K562 (cell line): ENCODE measurements around the gene MPZL1. TPM values are rescaled to one million over a fixed set of nuclear protein-coding genes. Genes with fewer than 3 reads are reported as not detected.

Experiments used
- CBX1 ChIP-seq: sonication (generic); IDR thresholded peaks from 2 replicates; pipeline ENCODE4 v1.6.1; 2016; ENCODE audit warnings: antibody characterized with exemption, low read depth, mild to moderate bottlenecking
- CHD2 ChIP-seq: IDR thresholded peaks from 2 replicates; pipeline ENCODE4 v1.6.1; 2011; ENCODE audit warnings: low read depth, low read length
- DIDO1 ChIP-seq: fragments of 450-650 bp; IDR thresholded peaks from 2 replicates; pipeline ENCODE4 v1.6.1; 2016; ENCODE audit warnings: low read depth, missing biosample characterization, missing genetic modification characterization
- HDAC6 ChIP-seq: IDR thresholded peaks from 2 replicates; pipeline ENCODE4 v1.6.1; 2012; ENCODE audit warnings: low read depth, mild to moderate bottlenecking, control low read depth, inconsistent platforms, low read length, moderate library complexity
- TGIF2 ChIP-seq: sonication (generic); formaldehyde crosslinking; IDR thresholded peaks from 2 replicates; pipeline ENCODE4 v1.8.1; 2022; ENCODE audit warnings: mild to moderate bottlenecking, missing genetic modification reagents, moderate library complexity
- TRIM24 ChIP-seq, 2 experiments: fragments of 450-650 bp; IDR thresholded peaks; 2 replicates each; pipeline ENCODE4 v1.6.1; 2016
- ZKSCAN1 ChIP-seq: fragments of 150-350 bp; IDR thresholded peaks from 2 replicates; pipeline ENCODE4 v1.6.1; 2016; ENCODE audit warnings: low read depth, low read length
- polyA plus RNA-seq, 8 experiments: library from polyadenylated mRNA; depleted of rRNA in 4 of 8; stranded (reverse) in 5 of 8; unstranded in 3 of 8; fragments of >200 nt; fragmentation: Nextera tagmentation in 2 of 8; fragmentation: Illumina TruSeq in 1 of 8; extraction: Ambion mirVana in 2 of 8; extraction: Trizol in 1 of 8; gene quantifications; 2 replicates each; pipeline versions ENCODE4 v1.2.1 to v1.2.3, GENCODE V29; 2011 to 2014; ENCODE audit warnings: inconsistent platforms in 1 of 8, missing spikeins in 1 of 8
- total RNA-seq, 7 experiments: library from RNA; depleted of rRNA in 6 of 7; stranded (reverse); fragments of >200 nt in 6 of 7; fragmentation: Illumina TruSeq in 2 of 7; extraction: Trizol in 2 of 7; gene quantifications; 2 replicates each; pipeline versions ENCODE4 v1.2.1 to v1.2.3, GENCODE V29; 2011 to 2021; ENCODE audit warnings: low replicate concordance in 1 of 7
- TF ChIP-seq, protein P1 (sequence below), 3 experiments: IDR thresholded peaks in 2 of 3; conservative IDR thresholded peaks in 1 of 3; 2 replicates each; pipeline ENCODE4 v1.5.1; 2011 to 2012; ENCODE audit warnings: low read length in 3 of 3, mild to moderate bottlenecking in 3 of 3, control low read depth in 2 of 3, improper control_type of control experiment in 1 of 3, inconsistent platforms in 1 of 3, low read depth in 1 of 3, mixed read lengths in 1 of 3, moderate library complexity in 1 of 3; ENCODE audit not compliant: insufficient read depth in 2 of 3
- TF ChIP-seq, protein P2 (sequence below): fragments of 200-600 bp; sonication (generic); IDR thresholded peaks from one replicate; pipeline ENCODE4 v1.6.1; 2012; ENCODE audit warnings: mild to moderate bottlenecking, low read depth, low read length, inconsistent platforms
- TF ChIP-seq, protein P3 (sequence below): fragments of 450-650 bp; conservative IDR thresholded peaks from 2 replicates; pipeline ENCODE4 v1.6.1; 2016; ENCODE audit warnings: missing genetic modification characterization, low read depth, mild to moderate bottlenecking, control low read depth, missing compliant biosample characterization

MPZL1 gene
- total and polyA plus RNA-seq, 9 of the 15 experiments (the other 6 are each of a cell fraction or from before 2014, with no cell fraction given), result 14.5 to 153 (median 66.5) TPM

DNA sequence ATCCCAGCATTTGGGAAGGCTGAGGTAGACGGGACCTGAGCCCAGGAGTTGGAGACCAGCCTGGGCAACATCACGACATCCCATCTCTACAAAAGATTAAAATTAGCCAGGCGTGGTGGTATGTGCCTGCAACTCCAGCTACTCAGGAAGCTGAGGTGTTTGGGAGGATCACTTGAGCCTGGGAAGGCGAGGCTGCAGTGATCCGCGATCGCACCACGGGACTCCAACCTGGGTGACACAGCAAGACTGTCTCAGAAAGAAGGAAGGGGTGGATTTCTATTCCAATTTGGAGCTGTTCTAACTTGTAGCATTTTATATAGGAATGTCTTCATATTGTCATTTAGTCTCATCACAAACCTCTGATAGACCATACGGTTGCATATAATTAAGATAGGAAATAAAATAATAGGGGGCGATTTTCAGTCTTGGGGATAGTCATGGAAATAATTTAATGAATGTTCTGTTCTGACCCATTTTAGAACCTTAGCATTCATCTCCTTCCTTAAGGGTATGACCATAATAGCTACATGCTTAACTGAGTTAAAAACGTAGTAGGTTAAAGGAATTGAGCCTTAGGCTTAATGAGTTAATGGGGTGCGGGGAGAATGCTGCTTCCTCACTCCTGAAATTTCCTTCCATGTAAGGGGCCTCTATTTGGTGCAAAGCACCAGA, 99.0 kb downstream of the MPZL1 start (continued):
- TF ChIP-seq, protein P1, sequence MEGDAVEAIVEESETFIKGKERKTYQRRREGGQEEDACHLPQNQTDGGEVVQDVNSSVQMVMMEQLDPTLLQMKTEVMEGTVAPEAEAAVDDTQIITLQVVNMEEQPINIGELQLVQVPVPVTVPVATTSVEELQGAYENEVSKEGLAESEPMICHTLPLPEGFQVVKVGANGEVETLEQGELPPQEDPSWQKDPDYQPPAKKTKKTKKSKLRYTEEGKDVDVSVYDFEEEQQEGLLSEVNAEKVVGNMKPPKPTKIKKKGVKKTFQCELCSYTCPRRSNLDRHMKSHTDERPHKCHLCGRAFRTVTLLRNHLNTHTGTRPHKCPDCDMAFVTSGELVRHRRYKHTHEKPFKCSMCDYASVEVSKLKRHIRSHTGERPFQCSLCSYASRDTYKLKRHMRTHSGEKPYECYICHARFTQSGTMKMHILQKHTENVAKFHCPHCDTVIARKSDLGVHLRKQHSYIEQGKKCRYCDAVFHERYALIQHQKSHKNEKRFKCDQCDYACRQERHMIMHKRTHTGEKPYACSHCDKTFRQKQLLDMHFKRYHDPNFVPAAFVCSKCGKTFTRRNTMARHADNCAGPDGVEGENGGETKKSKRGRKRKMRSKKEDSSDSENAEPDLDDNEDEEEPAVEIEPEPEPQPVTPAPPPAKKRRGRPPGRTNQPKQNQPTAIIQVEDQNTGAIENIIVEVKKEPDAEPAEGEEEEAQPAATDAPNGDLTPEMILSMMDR (IDR thresholded peaks at IDR 0.05 in 2 of 3, conservative IDR thresholded peaks at IDR 0.05 in 1 of 3; ENCODE audit: insufficient read depth in 2 of 3, low read depth in 1 of 3, low read length in 3 of 3), result no peak
- TF ChIP-seq TGIF2 (CRISPR knock-in tag), result no peak
- no peak for TF ChIP-seq ZKSCAN1
- TF ChIP-seq CBX1, result no peak
- no peak for TF ChIP-seq TRIM24 (IDR thresholded peaks at IDR 0.05)
- TF ChIP-seq, protein P2, sequence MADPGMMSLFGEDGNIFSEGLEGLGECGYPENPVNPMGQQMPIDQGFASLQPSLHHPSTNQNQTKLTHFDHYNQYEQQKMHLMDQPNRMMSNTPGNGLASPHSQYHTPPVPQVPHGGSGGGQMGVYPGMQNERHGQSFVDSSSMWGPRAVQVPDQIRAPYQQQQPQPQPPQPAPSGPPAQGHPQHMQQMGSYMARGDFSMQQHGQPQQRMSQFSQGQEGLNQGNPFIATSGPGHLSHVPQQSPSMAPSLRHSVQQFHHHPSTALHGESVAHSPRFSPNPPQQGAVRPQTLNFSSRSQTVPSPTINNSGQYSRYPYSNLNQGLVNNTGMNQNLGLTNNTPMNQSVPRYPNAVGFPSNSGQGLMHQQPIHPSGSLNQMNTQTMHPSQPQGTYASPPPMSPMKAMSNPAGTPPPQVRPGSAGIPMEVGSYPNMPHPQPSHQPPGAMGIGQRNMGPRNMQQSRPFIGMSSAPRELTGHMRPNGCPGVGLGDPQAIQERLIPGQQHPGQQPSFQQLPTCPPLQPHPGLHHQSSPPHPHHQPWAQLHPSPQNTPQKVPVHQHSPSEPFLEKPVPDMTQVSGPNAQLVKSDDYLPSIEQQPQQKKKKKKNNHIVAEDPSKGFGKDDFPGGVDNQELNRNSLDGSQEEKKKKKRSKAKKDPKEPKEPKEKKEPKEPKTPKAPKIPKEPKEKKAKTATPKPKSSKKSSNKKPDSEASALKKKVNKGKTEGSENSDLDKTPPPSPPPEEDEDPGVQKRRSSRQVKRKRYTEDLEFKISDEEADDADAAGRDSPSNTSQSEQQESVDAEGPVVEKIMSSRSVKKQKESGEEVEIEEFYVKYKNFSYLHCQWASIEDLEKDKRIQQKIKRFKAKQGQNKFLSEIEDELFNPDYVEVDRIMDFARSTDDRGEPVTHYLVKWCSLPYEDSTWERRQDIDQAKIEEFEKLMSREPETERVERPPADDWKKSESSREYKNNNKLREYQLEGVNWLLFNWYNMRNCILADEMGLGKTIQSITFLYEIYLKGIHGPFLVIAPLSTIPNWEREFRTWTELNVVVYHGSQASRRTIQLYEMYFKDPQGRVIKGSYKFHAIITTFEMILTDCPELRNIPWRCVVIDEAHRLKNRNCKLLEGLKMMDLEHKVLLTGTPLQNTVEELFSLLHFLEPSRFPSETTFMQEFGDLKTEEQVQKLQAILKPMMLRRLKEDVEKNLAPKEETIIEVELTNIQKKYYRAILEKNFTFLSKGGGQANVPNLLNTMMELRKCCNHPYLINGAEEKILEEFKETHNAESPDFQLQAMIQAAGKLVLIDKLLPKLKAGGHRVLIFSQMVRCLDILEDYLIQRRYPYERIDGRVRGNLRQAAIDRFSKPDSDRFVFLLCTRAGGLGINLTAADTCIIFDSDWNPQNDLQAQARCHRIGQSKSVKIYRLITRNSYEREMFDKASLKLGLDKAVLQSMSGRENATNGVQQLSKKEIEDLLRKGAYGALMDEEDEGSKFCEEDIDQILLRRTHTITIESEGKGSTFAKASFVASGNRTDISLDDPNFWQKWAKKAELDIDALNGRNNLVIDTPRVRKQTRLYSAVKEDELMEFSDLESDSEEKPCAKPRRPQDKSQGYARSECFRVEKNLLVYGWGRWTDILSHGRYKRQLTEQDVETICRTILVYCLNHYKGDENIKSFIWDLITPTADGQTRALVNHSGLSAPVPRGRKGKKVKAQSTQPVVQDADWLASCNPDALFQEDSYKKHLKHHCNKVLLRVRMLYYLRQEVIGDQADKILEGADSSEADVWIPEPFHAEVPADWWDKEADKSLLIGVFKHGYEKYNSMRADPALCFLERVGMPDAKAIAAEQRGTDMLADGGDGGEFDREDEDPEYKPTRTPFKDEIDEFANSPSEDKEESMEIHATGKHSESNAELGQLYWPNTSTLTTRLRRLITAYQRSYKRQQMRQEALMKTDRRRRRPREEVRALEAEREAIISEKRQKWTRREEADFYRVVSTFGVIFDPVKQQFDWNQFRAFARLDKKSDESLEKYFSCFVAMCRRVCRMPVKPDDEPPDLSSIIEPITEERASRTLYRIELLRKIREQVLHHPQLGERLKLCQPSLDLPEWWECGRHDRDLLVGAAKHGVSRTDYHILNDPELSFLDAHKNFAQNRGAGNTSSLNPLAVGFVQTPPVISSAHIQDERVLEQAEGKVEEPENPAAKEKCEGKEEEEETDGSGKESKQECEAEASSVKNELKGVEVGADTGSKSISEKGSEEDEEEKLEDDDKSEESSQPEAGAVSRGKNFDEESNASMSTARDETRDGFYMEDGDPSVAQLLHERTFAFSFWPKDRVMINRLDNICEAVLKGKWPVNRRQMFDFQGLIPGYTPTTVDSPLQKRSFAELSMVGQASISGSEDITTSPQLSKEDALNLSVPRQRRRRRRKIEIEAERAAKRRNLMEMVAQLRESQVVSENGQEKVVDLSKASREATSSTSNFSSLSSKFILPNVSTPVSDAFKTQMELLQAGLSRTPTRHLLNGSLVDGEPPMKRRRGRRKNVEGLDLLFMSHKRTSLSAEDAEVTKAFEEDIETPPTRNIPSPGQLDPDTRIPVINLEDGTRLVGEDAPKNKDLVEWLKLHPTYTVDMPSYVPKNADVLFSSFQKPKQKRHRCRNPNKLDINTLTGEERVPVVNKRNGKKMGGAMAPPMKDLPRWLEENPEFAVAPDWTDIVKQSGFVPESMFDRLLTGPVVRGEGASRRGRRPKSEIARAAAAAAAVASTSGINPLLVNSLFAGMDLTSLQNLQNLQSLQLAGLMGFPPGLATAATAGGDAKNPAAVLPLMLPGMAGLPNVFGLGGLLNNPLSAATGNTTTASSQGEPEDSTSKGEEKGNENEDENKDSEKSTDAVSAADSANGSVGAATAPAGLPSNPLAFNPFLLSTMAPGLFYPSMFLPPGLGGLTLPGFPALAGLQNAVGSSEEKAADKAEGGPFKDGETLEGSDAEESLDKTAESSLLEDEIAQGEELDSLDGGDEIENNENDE, result no peak
- TF ChIP-seq DIDO1 (tag), result no peak
- TF ChIP-seq HDAC6, result no peak
- no peak for TF ChIP-seq CHD2
- TF ChIP-seq, protein P3, sequence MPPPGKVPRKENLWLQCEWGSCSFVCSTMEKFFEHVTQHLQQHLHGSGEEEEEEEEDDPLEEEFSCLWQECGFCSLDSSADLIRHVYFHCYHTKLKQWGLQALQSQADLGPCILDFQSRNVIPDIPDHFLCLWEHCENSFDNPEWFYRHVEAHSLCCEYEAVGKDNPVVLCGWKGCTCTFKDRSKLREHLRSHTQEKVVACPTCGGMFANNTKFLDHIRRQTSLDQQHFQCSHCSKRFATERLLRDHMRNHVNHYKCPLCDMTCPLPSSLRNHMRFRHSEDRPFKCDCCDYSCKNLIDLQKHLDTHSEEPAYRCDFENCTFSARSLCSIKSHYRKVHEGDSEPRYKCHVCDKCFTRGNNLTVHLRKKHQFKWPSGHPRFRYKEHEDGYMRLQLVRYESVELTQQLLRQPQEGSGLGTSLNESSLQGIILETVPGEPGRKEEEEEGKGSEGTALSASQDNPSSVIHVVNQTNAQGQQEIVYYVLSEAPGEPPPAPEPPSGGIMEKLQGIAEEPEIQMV, result 0 out of 2 replicates have a peak, but pooled peaks have one; percentile 26
